Endodermal cell (in vitro differentiated cells): ENCODE results near the gene CORT. TPM values are rescaled to one million over a fixed set of nuclear protein-coding genes. Genes with fewer than 3 reads are reported as not detected.

ENCODE experiments used
- DNase-seq: peaks from one replicate; pipeline ENCODE4 v3.0.0-alpha.2; 2017
- H3K27ac ChIP-seq: 2 replicates; pipeline ENCODE4 v1.5.1; 2013; ENCODE audit warnings: mild to moderate bottlenecking, low read depth, low read length, moderate library complexity
- H3K27me3 ChIP-seq: 2 replicates; pipeline ENCODE4 v1.6.1; 2013; ENCODE audit warnings: mild to moderate bottlenecking, low read length, moderate library complexity; ENCODE audit not compliant: insufficient read depth, control insufficient read depth, poor library complexity, severe bottlenecking
- H3K36me3 ChIP-seq: 2 replicates; pipeline ENCODE4 v1.7.0; 2013; ENCODE audit warnings: mild to moderate bottlenecking, low read length, moderate library complexity; ENCODE audit not compliant: control insufficient read depth, insufficient read depth
- H3K4me1 ChIP-seq: one replicate; pipeline ENCODE4 v1.7.0; 2013; ENCODE audit warnings: low read length; ENCODE audit not compliant: control insufficient read depth, insufficient read depth
- H3K4me3 ChIP-seq: 2 replicates; pipeline ENCODE4 v1.5.1; 2013; ENCODE audit warnings: mild to moderate bottlenecking, low read length, moderate library complexity
- H3K9ac ChIP-seq: 2 replicates; pipeline ENCODE4 v1.6.1; 2013; ENCODE audit warnings: mild to moderate bottlenecking, low read length, moderate library complexity; ENCODE audit not compliant: poor library complexity, severe bottlenecking; ENCODE audit errors: extremely low read depth
- H3K9me3 ChIP-seq: 2 replicates; pipeline ENCODE4 v1.6.1; 2013; ENCODE audit warnings: mild to moderate bottlenecking, low read length, moderate library complexity; ENCODE audit not compliant: control insufficient read depth
- H3K27ac Mint-ChIP-seq: 2 replicates; pipeline ENCODE4 v1.8.0; 2020; ENCODE audit warnings: mixed read lengths
- H3K27me3 Mint-ChIP-seq: 2 replicates; pipeline ENCODE4 v1.8.0; 2021; ENCODE audit warnings: mild to moderate bottlenecking, mixed read lengths; ENCODE audit not compliant: insufficient read depth
- H3K36me3 Mint-ChIP-seq: 2 replicates; pipeline ENCODE4 v1.8.0; 2020; ENCODE audit warnings: low read depth, mixed read lengths
- H3K4me1 Mint-ChIP-seq: 2 replicates; pipeline ENCODE4 v1.8.0; 2020; ENCODE audit warnings: mixed read lengths
- H3K4me3 Mint-ChIP-seq: 2 replicates; pipeline ENCODE4 v1.8.0; 2020; ENCODE audit warnings: mild to moderate bottlenecking, moderate library complexity, mixed read lengths
- H3K9me3 Mint-ChIP-seq: 2 replicates; pipeline ENCODE4 v1.8.0; 2020; ENCODE audit warnings: mild to moderate bottlenecking, mixed read lengths
- WGBS, 2 experiments: methylation state at CpG; one replicate each; pipeline versions ENCODE4 v1.1.5 to v1.1.7; 2013; ENCODE audit warnings: missing lambda C conversion rate in 2 of 2, mixed read lengths in 1 of 2; ENCODE audit not compliant: insufficient coverage in 1 of 2, insufficient read length in 1 of 2; 5-methylcytosine and 5-hydroxymethylcytosine counted together
- total RNA-seq, 2 donors: library from RNA; stranded (reverse); fragmentation: NEBNext Ultra II Directional in 1 of 2; extraction: Animal tissue kit (Norgen Biotek cat#: 25700) in 1 of 2; gene quantifications; 2 replicates in 1 of 2; 3 replicates in 1 of 2; pipeline ENCODE4 v1.2.1, GENCODE V29; 2021
- TF ChIP-seq, protein P1 (sequence below): fragments of 200-600 bp; sonication (generic); conservative IDR thresholded peaks from 2 replicates; pipeline ENCODE4 v1.5.0; 2021; ENCODE audit warnings: antibody characterized with exemption, mild to moderate bottlenecking

Gene CORT
- total RNA-seq, 2 donors from 2014 or later, result 0.53 to 1.3 TPM

DNA sequence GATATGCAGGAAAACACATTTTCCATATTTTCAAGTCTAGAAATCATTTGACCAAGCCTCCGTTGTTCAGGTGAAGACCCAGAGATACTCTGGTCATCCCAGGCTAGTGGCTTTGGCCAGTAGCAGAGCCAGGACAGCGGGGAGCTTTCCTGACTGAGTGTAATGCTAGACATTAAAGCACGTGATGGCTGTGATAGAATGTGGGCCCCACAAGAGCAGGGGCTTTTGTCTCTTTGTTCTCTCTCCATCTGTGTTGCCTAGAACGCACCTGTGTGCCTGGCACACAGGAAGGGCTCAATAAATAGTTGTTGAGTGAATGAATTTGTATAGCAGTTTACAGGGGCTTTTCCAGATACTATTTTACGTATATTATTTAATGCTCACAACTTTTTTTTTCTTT lies 9.0 kb upstream of the CORT start:
- no peak for DNase-seq
- H3K36me3 ChIP-seq, result peaks cover 22% of the 10 kb centered on the region
- H3K9ac ChIP-seq, result no peak overlapping the region
- no peak overlapping the region for H3K27ac ChIP-seq
- Mint-ChIP-seq H3K27ac (no peak overlapping the region), H3K4me3 (no peak overlapping the region), H3K4me1 (peaks cover 6% of the 10 kb centered on the region), H3K27me3 (no peaks in the 10 kb centered on the region), H3K9me3 (no peaks in the 10 kb centered on the region), H3K36me3 (peaks cover 8% of the 10 kb centered on the region)
- no peaks in the 10 kb centered on the region for H3K9me3 ChIP-seq
- no peaks in the 10 kb centered on the region for H3K27me3 ChIP-seq
- TF ChIP-seq, protein P1, sequence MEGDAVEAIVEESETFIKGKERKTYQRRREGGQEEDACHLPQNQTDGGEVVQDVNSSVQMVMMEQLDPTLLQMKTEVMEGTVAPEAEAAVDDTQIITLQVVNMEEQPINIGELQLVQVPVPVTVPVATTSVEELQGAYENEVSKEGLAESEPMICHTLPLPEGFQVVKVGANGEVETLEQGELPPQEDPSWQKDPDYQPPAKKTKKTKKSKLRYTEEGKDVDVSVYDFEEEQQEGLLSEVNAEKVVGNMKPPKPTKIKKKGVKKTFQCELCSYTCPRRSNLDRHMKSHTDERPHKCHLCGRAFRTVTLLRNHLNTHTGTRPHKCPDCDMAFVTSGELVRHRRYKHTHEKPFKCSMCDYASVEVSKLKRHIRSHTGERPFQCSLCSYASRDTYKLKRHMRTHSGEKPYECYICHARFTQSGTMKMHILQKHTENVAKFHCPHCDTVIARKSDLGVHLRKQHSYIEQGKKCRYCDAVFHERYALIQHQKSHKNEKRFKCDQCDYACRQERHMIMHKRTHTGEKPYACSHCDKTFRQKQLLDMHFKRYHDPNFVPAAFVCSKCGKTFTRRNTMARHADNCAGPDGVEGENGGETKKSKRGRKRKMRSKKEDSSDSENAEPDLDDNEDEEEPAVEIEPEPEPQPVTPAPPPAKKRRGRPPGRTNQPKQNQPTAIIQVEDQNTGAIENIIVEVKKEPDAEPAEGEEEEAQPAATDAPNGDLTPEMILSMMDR, result no peak
- no peak overlapping the region for H3K4me3 ChIP-seq
- 93 to 96% methylated on average over 3 to 5 of the region's 5 CpGs for WGBS, 2 experiments
- no peaks in the 10 kb centered on the region for H3K4me1 ChIP-seq

DNA sequence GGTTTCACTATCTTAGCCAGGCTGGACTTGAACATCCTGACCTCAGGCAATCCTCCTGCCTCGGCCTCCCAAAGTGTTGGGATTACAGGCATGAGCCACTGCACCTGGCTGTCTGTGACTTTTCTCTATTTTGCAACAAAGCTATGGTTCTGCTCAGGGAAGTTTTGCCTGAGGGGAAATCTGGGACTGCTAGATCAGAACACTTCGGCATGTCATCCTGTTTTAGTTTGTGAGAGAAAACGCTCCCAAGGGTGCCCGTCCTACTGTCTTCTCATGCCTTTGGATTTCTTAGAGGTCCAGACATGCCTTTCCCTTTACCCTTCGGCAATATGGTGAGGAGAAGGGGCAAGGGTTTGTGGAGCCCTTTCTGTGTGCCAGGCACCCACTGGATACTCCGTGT lies 5.6 kb upstream of the CORT start:
- peaks cover 22% of the 10 kb centered on the region for H3K36me3 ChIP-seq
- no peak overlapping the region for H3K9ac ChIP-seq
- TF ChIP-seq, protein P1, result no peak
- H3K4me3 Mint-ChIP-seq, result no peak overlapping the region
- no peaks in the 10 kb centered on the region for H3K27me3 ChIP-seq
- H3K9me3 Mint-ChIP-seq, result no peaks in the 10 kb centered on the region
- no peaks in the 10 kb centered on the region for H3K9me3 ChIP-seq
- H3K4me3 ChIP-seq, result no peak overlapping the region
- H3K27ac ChIP-seq, result no peak overlapping the region
- peaks cover 20% of the 10 kb centered on the region for H3K36me3 Mint-ChIP-seq
- H3K27me3 Mint-ChIP-seq, result no peaks in the 10 kb centered on the region
- H3K27ac Mint-ChIP-seq, result no peak overlapping the region
- no peak for DNase-seq
- no peaks in the 10 kb centered on the region for H3K4me1 ChIP-seq
- WGBS, 2 experiments, result 91 to 94% methylated on average over 6 of the region's 6 CpGs
- no peaks in the 10 kb centered on the region for H3K4me1 Mint-ChIP-seq

DNA sequence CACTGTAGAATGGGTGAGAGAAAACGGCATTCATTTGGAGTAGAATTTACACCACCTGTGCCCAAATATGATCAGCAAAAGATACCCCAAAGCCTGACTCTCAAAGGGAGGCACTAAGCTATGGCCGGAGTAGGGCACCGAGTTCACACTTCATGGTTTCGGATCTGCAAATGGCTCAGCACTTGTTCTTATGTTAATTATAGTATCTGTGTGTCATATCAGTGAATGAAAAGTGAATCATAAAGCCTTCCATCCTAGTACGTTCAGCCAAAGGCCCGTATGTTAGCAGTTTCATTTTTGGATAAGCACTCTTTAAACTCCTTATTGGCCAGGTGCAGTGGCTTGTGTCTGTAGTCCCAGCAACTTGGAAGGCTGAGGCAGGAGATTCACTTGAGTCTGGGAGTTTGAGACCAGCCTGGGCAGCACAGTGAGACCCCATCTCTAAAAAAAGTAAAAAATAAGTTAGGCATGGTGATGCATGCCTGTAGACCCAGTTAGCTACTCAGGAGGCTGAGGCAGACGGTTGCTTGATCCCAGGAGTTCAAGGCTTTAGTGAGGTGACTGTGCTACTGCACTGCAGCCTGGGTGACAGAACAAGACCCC lies 4.9 kb upstream of the CORT start:
- no peak overlapping the region for H3K4me3 Mint-ChIP-seq
- H3K27ac Mint-ChIP-seq, result no peak overlapping the region
- H3K9me3 Mint-ChIP-seq, result no peaks in the 10 kb centered on the region
- Histone ChIP-seq H3K9ac (no peak overlapping the region), H3K4me3 (no peak overlapping the region), H3K36me3 (peaks cover 22% of the 10 kb centered on the region), H3K27ac (no peak overlapping the region), H3K9me3 (no peaks in the 10 kb centered on the region), H3K4me1 (no peaks in the 10 kb centered on the region), H3K27me3 (no peaks in the 10 kb centered on the region)
- DNase-seq, result no peak
- H3K4me1 Mint-ChIP-seq, result no peaks in the 10 kb centered on the region
- TF ChIP-seq, protein P1, result no peak
- H3K27me3 Mint-ChIP-seq, result no peaks in the 10 kb centered on the region
- WGBS, 2 experiments, result 91 to 97% methylated on average over 6 to 7 of the region's 7 CpGs
- peaks cover 20% of the 10 kb centered on the region for H3K36me3 Mint-ChIP-seq
